ENCODE results near the gene SPP1.

SPP1 gene

DNA sequence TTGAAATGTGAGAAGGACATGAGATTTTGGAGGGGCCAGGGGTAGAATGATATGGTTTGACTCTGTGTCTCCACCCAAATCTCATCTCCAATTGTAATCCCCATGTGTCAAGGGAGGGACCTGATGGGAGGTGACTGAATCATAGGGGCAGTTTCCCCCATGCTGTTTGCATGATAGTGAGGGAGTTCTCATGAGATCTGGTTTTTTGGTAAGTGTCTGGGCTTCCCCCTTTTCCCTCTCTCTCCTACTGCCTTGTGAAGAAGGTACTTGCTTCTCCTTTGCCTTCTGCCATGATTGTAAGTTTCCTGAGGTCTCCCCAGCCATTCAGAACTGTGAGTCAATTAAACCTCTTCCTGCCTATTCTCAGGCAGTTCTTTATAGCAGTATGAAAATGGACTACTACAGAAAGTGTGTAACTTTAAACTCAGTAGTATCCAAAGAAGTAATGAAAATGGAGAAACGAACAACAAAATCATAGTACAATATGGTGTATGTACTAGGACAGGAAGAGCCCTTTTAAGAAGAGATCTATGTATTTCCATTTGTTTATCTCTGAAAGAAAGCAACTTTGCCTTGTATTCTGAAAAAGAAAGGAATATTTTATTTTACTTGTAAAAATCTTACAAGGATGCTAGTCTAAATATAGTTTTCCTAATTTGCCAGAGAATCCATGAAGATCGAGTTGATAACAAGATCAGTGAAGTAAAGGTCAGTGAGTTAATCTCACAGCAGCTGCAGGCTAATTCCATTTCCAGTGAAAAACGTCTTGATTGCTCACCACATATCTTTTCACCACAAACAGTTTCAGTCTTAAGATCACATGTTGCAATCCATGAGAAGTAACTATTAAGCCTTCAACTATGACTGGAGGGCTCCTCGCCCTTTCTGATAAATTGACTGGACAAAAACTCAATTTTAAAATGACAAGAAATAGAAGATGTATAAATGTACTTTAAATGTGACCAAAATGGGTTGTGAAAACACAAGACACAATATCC, 52.4 kb downstream of the SPP1 start:
- DNase-seq: no peak

DNA sequence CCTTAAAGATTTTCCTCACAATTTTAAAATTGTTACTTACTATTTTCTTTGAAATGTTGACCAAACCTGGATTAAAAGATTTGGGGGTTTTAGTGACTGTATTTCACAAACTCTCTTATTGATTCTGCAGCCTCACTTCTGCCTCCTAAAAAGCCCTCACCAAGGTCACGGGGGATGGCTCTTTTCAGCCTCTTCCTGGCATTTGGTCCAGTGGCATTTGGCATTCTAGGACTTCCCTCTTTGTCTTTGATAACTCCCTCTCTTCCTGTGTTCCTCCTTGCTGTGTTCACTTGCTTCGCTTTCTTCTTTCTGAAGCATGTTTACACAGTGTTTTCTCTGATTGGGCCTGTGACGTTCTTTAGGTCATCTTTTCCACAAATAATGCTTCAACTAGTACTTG, 53.4 kb downstream of the SPP1 start:
- DNase-seq: no peak

DNA sequence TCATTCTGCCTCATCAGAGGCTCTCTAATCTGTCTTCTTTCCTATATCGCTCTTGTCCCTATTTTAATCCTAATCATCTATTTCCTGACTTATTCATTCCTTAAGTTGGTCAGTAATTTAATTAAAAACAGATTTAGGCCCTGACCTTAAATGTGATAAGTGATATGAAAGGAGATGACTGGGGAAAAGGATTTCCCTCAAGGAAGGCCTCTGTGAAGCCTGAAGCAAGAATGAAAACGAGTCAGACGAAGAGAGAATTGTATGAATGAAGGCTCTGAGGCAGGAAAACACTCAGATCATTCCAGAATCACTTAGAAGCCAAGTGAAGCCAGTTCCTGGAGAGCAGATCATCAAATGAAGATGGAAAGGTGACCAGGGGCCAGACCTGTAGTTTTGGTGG, 54.0 kb downstream of the SPP1 start:
- no peak for DNase-seq

DNA sequence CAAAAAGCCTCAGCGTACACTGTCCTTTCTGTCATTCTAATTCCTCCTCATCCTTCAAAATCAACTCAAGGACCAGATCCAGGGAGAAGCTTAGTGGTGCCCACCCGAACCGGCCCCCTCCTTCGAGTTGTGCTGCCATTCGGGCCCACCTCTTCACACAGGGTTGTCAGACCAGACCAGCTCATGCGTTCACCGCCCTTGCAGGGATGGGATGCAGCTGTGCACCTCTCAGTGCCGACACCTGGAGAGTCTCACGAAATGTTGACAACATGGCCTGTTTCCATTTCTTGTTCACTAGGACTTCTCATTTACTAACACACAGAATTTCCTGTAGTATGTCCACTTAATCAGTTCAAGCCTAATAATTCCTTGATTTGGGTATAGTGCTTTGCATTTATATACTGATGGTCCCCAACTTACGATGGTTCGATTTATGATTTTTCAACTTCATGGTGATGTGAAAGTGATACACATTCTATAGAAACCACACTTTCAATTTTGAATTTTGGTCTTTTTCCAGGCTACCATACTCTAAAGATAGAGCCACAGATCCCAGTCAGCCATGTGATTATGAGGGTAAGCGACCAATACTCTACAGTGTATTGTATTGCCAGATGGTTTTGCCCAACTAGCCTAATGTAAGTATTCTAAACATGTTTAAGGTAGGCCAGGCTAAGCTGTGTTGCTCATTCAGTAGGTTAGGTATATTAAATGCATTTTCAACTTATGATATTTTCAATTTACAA, 55.2 kb downstream of the SPP1 start:
- no peak for DNase-seq
